GM10266 (cell line): ENCODE data around the gene ATOSA.

ENCODE experiments used
- DNase-seq: peaks from one replicate; pipeline ENCODE4 v3.0.0; 2012; ENCODE audit errors: extremely low spot score
- TF ChIP-seq, protein P1 (sequence below): IDR thresholded peaks from 2 replicates; pipeline ENCODE4 v1.5.1; 2012; ENCODE audit warnings: mild to moderate bottlenecking, low read depth; ENCODE audit not compliant: control insufficient read depth, insufficient read depth; ENCODE audit errors: missing control alignments

Gene ATOSA

GRCh38 chr15:52716536-52716935, 37.3 kb upstream of the ATOSA start:
- no peak for DNase-seq
- TF ChIP-seq, protein P1, sequence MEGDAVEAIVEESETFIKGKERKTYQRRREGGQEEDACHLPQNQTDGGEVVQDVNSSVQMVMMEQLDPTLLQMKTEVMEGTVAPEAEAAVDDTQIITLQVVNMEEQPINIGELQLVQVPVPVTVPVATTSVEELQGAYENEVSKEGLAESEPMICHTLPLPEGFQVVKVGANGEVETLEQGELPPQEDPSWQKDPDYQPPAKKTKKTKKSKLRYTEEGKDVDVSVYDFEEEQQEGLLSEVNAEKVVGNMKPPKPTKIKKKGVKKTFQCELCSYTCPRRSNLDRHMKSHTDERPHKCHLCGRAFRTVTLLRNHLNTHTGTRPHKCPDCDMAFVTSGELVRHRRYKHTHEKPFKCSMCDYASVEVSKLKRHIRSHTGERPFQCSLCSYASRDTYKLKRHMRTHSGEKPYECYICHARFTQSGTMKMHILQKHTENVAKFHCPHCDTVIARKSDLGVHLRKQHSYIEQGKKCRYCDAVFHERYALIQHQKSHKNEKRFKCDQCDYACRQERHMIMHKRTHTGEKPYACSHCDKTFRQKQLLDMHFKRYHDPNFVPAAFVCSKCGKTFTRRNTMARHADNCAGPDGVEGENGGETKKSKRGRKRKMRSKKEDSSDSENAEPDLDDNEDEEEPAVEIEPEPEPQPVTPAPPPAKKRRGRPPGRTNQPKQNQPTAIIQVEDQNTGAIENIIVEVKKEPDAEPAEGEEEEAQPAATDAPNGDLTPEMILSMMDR, result no peak

GRCh38 chr15:52715411-52715810, 36.2 kb upstream of the ATOSA start:
- TF ChIP-seq, protein P1, result no peak
- no peak for DNase-seq

GRCh38 chr15:52714968-52715367, 35.8 kb upstream of the ATOSA start:
- no peak for DNase-seq
- TF ChIP-seq, protein P1, result no peak

DNA sequence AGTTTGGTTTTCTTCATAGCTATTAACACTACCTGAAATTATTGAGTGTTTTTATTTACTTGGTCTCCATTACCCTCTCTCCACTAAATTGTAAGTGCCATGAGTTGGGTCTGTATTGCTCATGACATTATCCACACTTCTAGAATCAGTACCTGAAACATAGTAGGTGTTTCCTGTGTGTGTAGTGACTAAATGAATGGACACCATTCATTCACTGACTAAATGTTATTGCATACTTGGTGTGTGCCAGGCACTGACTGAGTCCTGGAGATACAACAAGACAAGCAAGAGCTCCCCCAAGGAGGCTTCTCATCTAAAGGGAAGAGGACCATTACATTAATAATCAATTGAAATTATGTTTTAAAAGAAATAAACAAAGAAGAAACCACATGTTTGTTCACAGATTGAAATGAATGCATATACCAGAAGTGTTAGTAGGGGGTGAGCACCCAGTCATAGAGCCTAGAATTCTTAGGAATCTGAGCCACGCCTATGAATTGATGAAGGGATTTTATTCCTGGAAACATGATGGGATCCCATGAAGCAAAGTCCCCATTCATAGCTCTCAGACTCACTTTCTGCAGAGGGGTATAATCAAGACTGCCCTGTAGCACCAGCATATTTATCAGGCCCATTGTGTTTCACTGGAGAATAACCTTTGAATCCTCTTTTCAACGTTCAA, 31.7 kb upstream of the ATOSA start:
- TF ChIP-seq, protein P1, result no peak
- no peak for DNase-seq

DNA sequence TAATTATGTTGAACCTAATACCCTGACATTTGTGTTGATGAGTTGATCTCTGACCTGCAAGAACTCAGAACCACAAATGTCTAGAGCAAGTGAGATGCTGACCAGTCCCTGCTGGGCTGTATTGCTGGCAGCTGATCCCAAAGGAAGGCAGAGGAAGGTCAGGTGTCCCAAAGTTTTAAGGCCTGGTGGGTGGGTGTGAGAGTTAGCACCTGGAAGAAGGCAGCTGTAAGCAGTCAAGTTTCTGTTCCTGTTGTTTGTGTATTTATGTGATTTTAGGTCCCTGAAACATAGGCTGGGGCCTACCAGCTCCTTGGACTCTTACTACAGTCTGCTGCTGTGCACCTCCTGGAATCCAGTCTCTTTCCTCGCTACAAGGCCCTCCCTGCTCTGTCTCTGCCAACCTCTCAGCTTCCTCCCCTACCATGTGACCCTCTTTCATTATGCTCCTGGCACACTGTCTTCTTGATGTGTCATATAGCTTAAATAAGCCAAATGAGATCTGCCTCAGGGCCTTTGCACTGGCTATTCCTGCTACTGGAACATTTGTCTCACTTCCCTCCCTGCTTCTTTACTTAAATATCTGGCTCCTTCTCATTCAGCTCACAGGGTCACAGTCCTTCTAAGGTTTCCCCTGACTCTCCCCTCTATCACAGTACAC, 31.0 kb upstream of the ATOSA start:
- DNase-seq, result no peak

GRCh38 chr15:52709187-52709981, 30.2 kb upstream of the ATOSA start:
- DNase-seq, result peak; percentile 12
- TF ChIP-seq, protein P1, result no peak

More for the DNA sequence above, 31.0 kb upstream of the ATOSA start:
- TF ChIP-seq, protein P1, result no peak
